ENCODE data around the gene KHDC1.
"Not testable (repeated sequence)": the region's sequence is repeated elsewhere in the genome, so short reads cannot be mapped to it uniquely, and the experiment has no call there.

KHDC1 gene

DNA sequence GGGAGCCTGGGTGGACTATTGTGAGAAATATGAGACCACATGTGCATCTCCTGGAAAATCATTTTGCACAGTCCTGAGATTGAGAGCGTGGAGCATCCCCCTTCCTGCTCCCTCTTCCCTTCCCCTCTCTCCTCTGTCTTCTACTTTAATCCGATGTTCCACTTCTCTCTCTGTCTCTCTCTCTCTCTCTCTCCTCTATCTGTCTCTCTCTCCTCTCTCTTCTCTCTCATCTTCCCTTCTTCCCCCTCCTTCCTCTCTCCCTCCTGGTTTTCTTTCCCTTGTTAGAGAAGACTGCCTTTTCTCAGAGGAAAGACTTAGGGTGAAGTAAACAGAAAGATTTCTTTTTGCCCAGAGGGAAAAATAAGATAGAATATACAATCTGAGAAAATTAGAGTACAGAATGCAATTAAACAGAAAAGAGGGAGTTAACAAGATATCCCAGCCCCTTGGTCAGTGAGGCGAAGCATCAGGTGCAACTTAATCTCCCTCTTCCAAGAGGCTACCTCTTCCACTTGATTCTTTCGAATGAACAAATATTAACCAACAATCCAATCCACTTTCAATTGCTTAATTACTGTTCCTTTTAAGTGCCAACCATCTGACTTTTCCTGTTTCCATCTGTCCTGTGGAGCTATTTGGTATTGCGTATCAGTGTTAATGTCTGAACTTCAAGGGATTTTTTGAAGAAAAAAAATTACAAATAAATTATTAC is 14.6 kb downstream of the KHDC1 start:
- no peak for DNase-seq (ENCODE audit: low read depth)

DNA sequence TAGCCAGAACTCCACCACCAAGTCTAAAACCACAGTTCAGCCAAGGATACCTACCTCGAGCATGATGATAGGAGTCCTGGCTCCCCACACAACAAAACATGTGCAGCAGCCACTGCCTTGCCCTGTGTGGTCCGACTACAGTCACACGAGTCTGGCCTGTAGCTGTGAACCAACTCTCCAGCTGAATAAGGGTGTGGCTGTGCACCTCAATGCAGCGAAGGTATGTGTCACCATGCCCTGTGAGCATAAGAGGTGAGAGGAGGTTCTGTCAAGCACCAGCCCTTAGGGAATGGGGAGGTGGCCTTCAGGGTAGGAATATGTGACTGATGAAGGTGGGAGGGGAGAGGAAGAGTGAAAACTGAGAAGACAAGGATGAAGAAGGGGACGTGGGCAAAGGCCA is 21.0 kb downstream of the KHDC1 start:
- DNase-seq (ENCODE audit: low read depth), result no peak

DNA sequence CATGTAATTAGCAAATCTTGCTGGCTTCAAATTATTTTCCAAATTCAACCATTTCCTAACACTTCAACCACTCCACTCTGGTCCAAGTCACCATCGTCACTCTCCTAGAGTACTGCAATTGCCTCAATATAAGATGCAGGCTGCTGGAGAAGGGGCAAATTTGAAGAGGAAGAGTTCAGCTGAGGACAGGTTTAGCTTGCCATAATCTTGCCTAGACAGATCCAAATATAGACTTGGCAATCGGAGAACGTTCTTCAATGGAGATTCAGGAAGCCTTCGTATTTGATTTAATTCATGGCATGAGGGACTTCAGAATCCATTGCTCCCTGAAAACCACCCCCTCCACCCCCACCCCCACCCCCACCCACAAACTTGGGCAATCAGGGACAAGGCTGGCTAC is 22.3 kb downstream of the KHDC1 start:
- no peak for DNase-seq (ENCODE audit: low read depth)

DNA sequence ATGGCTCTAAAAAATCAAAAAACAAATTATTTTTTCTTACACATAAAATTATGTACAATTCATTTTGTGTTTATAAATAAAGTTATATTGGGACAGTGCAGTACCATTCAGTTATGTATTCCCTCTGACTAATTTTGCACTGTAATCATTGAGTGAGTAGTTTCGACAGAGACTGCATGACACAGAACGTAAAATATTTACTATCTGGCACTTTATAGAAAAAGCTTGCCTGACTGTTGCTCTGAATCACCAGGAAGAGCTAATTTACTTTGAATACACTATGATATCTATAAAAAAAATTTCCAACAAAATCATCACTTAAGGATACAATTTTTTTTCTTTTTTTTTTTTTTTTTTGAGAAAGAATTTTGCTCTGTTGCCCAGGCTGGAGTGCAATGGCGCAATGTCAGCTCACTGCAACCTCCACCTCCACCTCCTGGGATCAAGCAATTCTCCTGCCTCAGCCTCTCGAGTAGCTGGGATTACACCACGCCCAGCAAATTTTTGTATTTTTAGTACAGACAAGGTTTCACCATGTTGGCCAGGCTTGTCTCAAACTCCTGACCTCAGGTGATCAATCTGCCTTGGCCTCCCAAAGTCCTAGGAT is 26.7 kb downstream of the KHDC1 start:
- peak; percentile 57 for DNase-seq (ENCODE audit: low read depth)

DNA sequence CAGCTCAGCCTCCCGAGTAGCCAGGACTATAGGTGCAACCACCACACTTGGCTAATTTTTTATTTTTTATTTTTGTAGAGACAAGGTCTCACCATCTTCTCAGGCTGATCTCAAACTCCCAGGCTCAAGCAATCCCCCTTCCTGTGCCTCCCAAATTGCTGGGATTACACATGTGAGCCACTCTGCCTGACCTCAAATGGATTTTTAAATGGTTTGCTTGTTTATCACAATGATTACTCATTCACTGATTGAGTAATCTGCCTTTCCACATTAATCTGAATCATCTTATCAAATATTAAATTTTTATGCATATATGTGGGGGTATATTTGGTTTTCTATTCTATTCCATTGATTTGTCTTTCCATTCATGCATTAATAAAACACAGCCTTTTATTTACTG is 28.3 kb downstream of the KHDC1 start:
- peak; percentile 12 for DNase-seq (ENCODE audit: low read depth)

DNA sequence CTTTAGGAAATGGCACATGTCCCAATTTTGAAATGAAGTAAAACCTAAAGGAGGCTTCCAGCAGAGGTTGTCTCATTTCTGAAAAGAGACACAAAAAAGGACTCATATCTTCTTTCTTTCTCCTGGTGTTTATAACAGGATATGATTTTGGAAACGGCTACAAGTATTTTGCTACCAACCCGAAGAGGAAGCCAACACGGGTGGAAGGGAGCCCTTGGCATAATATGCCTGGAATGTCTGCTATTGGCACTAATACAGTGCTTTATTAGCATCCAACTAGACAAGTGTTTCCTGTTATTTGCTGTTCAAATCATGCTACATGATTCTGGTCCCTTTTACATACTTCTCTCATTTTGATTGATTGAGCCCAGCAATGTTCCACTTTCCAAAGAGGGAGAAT is 29.0 kb downstream of the KHDC1 start:
- not testable (repeated sequence) for DNase-seq (ENCODE audit: low read depth)

DNA sequence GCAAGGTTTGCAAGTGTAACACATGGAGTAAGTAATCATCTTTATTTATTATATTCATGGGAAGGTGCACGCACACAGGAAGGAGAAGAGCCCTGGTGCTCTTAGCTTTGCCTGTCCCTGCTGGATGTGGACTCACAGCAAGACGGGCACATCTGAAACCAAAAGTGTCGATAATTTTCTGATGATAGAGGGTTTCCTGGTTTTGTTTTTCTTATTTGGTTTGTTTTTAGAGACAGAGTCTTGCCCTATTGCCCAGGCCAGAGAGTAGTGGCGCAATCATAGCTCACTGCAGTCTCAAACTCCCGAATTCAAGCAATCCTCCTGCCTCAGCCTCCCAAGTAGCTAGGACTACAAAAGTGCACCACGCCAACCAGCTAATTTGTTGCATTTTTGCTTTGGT is 29.9 kb downstream of the KHDC1 start:
- no peak for DNase-seq (ENCODE audit: low read depth)

DNA sequence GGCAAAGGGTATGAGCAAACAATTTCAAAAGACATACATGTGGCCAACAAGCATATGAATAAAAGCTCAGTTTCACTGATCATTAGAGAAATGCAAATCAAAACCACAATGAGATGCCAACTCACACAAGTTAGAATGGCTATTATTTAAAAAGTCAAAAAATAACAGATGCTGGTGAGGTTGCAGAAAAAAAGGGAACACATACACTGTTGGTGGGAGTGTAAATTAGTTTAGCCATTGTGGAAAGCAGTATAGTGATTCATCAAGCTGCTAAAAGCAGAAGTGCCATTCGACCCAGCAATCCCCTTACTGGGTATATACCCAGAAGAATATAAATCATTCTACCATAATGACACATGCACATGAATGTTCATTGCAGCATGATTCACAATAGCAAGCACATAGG is 31.0 kb downstream of the KHDC1 start:
- DNase-seq (ENCODE audit: low read depth), result no peak

DNA sequence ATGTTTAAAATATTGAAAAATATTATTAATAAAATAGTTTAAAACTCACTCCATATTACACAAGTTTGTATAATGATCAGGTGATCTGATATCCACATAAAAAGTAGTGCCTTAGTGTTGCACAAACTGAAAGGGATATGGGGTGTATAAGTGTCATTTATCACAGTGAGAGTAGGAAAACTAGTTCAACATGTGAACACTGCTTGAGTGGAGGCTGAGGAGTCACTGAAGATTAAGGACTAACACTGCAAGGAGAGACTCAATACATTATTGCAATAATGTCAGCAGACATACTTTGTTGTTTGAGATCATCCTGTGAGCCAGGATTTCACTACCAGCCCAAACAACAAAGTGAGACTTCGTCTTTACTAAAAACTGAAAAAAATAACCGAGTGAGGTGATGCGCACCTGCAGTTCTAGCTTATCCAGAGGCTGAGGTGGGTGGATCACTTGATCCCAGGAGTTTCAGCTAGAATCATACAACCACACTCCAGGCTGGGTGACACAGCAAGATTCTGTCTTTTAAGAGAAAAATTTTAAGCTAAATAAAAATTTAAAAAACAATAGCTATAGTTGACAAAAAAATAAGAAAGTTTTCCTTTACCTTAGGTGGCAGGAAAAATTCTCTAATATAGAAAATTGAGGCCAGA is 35.3 kb downstream of the KHDC1 start:
- DNase-seq (ENCODE audit: low read depth), result no peak

DNA sequence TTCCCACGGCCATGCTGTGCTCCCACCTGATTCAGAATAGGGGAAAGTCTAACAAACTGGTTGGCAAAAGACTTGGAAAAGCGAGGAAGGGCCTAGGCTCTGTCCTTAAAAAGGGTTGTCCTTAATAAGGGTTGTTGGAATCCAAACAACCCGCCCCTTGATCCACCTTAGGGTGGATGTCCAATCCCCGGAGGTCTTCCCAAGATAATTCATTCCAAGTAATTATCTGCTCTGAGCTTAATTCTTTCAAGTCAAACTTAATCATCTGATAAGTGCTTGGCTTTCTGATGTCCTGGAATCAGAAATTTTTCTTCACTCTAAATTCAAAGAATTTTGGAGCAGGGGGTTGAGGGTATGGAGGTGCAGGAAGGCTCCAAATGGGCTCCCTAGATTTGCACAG is 37.6 kb downstream of the KHDC1 start, which contains the start of gene KHDC1L:
Gene KHDC1L, minus strand, starts transcription at position 101 of the 400 bp plus-strand sequence. Its CDS starts 88 bp downstream, at position 13.
- DNase-seq (ENCODE audit: low read depth), result no peak

DNA sequence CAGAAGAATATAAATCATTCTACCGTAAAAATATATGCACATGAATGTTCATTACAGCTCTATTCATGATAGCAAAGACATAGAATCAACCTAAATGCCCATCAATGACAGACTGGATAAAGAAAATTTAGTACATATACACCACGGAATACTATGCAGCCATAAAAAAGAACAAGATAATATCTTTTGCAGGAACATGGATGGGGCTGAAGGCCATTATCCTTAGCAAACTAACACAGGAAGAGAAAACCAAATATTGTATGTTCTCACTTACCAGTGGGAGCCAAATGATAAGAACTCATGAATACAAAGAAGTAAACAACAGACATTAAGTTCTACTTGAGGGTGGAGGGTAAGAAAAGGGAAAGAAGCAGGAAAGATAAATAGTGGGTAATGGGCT is 46.1 kb downstream of the KHDC1 start:
- DNase-seq (ENCODE audit: low read depth), result no peak

DNA sequence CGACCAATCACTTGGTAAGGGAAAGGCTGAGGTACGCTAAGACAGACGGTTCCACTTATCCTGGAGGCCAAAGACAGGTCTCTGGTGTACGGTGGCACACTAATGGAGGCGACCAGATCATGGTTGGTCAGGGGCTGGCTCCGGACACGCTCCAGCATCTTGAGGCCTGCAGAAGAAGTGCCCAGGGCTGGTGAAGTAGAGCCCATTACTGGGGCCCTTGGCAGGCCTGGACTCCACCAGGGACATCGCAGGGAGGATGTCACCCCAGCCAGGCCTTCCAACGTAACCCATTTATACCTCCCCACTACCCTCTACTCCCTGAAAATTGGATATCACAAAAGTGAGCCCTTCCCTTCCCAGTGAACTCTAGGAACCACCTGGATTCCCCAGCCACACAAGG is 53.9 kb downstream of the KHDC1 start:
- DNase-seq (ENCODE audit: low read depth), result no peak

DNA sequence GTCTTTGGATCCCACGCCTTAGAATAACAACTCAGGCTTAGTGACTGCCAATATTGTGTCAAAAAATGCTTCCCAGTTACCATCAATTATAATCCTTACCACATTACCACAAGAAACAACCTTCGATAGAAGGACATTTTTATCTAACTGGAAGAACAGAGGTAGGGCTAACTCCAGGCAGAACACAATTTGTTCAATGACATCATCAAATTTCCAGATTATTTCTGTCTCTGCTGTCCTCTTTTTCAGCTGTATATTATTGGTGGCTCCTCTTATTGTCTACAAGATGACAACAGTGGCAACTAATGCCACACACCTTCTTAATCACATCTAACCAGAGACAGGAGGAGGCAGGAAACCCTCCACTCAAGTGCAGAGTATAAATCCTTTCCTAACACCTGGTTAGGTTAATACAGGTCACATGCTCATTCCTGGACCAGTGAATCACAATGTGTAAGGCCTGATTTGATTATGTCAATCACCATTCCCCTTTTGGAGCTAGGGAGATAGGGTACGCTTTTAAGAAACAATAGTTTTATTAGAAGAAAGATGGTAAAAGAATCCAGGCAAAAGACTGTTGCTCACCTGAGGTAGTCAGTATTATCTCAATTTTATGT is 55.7 kb downstream of the KHDC1 start:
- DNase-seq (ENCODE audit: low read depth), result no peak

DNA sequence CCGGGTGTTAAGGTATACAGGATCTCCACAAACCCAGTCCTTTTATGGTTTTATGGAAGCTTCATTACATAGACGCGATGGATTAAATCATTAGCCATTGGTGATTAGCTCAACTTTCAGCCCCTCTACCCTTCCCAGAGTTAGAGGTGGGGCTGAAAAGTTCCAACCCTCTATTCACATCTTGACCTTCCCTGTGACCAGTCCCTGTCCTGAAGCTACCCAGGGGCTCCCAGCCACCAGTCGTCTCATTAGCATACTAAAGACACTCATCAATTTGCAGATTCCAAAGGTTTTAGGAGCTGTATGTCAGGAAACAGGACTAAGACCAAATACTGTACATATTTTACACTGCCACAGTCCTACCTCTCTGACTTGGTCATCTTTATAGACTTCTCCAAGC is 58.7 kb downstream of the KHDC1 start:
- no peak for DNase-seq (ENCODE audit: low read depth)

DNA sequence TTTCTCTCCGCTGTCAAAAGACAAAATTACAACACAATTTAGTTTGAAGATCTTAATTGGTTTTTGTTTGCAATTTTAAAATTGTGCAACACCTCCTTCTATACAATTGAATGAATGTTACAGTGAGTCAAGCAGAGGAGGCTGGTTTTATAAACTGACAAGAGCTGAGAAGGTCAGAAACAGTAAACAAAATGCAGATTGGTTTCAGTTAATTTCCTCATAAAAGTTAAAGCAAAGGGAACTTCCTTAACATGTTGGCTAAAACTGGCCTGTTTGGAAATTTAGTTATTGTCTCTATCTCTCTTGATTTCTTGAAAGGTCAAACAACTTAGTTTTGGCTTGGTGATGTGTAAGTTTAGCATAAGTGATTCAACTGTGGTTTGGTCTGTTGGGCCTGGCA is 59.9 kb downstream of the KHDC1 start:
- no peak for DNase-seq (ENCODE audit: low read depth)

DNA sequence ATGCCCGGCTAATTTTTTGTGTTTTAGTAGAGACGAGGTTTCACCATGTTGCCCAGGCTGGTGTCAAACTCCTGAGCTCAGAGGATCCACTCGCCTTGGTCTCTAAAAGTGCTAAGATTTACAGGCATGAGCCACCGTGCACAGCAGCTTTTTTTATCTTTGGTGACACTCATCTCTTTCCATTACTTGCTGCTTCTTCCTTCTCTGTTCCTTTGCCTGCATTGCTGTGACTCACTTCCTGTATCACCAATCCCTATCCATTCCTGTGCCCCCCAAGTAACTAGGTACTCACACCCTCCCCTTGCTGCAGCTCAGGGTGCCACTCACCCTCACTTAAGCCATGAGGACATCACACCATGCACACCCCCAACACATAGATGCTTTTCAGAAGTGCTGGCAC is 62.3 kb downstream of the KHDC1 start:
- DNase-seq (ENCODE audit: low read depth), result no peak

DNA sequence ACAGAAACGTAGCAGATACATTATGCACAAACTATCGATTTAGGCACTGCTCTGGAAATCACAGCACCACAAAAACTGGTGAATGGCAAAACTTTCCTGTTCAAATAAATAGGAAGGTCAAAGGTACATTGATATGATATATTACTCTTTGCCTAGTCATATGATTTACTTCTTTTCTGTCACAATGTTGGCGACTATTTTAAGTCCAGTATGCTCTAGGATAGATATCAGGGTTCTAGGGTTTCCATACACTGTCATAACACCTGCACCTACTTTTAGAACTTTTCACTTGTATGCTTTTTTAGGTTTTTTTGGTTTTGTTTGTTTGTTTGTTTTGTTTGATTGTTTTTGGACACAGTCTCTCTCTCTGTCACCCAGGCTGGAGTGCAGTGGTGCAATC is 62.7 kb downstream of the KHDC1 start:
- no peak for DNase-seq (ENCODE audit: low read depth)

DNA sequence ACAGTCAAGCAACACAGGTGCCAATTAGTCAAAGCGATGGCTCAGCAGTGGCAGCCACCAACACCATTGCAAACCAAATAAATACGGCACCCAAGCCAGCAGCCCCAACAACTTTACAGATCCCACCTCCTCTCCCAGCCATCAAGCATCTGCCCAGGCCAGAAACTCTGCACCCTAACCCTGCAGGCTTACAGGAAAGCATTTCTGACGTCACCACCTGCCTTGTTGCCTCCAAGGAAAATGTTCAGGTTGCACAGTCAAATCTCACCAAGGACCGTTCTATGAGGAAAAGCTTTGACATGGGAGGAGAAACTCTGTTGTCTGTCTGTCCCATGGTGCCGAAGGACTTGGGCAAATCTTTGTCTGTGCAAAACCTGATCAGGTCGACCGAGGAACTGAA is 68.3 kb downstream of the KHDC1 start:
- DNase-seq (ENCODE audit: low read depth), result no peak

DNA sequence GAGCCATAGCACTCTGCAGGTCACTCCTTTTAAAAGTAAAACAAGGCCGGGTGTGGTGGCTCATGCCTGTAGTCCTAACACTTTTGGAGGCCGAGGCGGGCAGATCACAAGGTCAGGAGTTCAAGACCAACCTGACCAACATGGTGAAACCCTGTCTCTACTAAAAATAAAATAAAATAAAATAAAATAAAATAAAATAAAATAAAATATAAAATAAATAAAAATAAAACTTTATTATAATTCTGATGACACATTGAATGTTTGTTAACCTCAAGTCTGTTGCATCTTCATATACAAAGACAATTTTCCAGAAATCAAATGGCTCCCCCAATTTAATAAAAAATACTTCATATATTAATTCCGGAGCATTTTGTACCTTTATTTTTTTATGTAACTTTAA is 69.7 kb downstream of the KHDC1 start:
- DNase-seq (ENCODE audit: low read depth), result not testable (repeated sequence)

Data from fibroblast of the conjunctiva (primary cell).